ENCODE results near the gene KCNJ6. TPM values are rescaled to one million over a fixed set of nuclear protein-coding genes. Genes with fewer than 3 reads are reported as not detected.

KCNJ6 gene
- total RNA-seq, 6 experiments from 2014 or later: not detected

DNA sequence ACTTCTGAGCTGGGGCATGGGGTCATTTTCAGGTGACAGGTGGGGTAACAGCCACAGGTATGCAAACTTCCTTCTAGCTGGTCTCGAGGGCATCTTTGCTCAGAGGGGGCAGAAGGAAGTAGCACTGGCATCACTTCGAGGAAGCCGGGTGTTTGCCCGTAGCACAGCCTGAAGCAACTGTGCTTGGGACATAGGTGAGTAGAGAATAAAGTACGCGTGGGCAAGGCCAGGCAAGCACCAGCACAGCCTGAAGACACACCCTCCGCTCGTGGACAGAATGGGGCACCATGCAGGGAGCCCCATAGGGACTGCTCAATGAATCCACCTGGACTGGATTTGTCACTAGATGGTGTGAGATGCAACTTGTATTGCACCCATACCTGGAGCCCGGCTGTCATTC lies 167.1 kb downstream of the KCNJ6 start:
- DNase-seq: no peak
- H3K27me3 Mint-ChIP-seq (ENCODE audit: insufficient read depth): peaks cover 12% of the 10 kb centered on the region
- H3K36me3 Mint-ChIP-seq (ENCODE audit: low read depth): no peaks in the 10 kb centered on the region
- no peak overlapping the region for H3K4me3 Mint-ChIP-seq
- H3K9me3 Mint-ChIP-seq: no peaks in the 10 kb centered on the region; the same call in 1 of the 2 replicates
- H3K27ac Mint-ChIP-seq: no peak overlapping the region
- no peak for TF ChIP-seq CTCF (IDR thresholded peaks at IDR 0.05)
- H3K4me1 Mint-ChIP-seq (ENCODE audit: low read depth): no peaks in the 10 kb centered on the region

DNA sequence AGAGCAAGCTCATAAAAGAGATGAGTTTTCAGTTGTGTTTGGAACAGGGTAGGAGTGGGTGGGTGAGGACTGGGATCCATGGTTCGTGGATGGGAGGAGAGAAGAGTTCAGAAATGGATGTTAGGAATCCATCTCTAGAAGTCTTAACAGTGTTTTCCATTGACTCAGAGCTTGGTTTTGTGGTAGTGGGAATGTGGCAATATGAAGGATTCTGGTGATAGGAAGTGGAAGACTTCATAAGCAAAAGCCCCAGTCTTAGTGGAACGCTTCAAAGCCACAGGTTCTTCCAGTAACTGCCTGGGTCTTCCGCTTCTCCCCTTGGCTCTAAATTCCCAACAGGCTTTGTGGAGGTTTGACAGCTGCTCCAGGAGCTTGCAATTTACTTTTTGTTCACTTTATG lies 167.9 kb downstream of the KCNJ6 start:
- Mint-ChIP-seq H3K27ac (no peak overlapping the region), H3K27me3 (ENCODE audit: insufficient read depth) (peaks cover 12% of the 10 kb centered on the region), H3K4me1 (ENCODE audit: low read depth) (no peaks in the 10 kb centered on the region), H3K36me3 (ENCODE audit: low read depth) (no peaks in the 10 kb centered on the region), H3K9me3 (no peaks in the 10 kb centered on the region; the same call in 1 of the 2 replicates), H3K4me3 (no peak overlapping the region)
- no peak for TF ChIP-seq CTCF (IDR thresholded peaks at IDR 0.05)
- DNase-seq: no peak

- Mint-ChIP-seq H3K36me3 (ENCODE audit: low read depth) (no peaks in the 10 kb centered on the region), H3K4me3 (no peak overlapping the region), H3K4me1 (ENCODE audit: low read depth) (peaks cover 10% of the 10 kb centered on the region), H3K27me3 (ENCODE audit: insufficient read depth) (peaks cover 5% of the 10 kb centered on the region; the same call in 1 of the 2 replicates), H3K9me3 (no peaks in the 10 kb centered on the region; the same call in 1 of the 2 replicates), H3K27ac (no peak overlapping the region)
- no peak; the same call in 1 of the 2 replicates for TF ChIP-seq CTCF (IDR thresholded peaks at IDR 0.05)
- no peak for DNase-seq
These were observed 169.4 kb downstream of the KCNJ6 start for GRCh38 chr21:37746849-37747248.

- no peak for TF ChIP-seq CTCF (IDR thresholded peaks at IDR 0.05)
- peaks cover 10% of the 10 kb centered on the region for H3K4me1 Mint-ChIP-seq (ENCODE audit: low read depth)
- DNase-seq: no peak
- no peak overlapping the region for H3K27ac Mint-ChIP-seq
- H3K27me3 Mint-ChIP-seq (ENCODE audit: insufficient read depth): peaks cover 12% of the 10 kb centered on the region; the same call in 1 of the 2 replicates
- H3K36me3 Mint-ChIP-seq (ENCODE audit: low read depth): no peaks in the 10 kb centered on the region
- H3K4me3 Mint-ChIP-seq: no peak overlapping the region
- no peaks in the 10 kb centered on the region; the same call in 1 of the 2 replicates for H3K9me3 Mint-ChIP-seq
These were observed 171.7 kb downstream of the KCNJ6 start for GRCh38 chr21:37744551-37744950.

- Mint-ChIP-seq H3K4me1 (ENCODE audit: low read depth) (peaks cover 10% of the 10 kb centered on the region), H3K36me3 (ENCODE audit: low read depth) (no peaks in the 10 kb centered on the region), H3K9me3 (no peaks in the 10 kb centered on the region; the same call in 1 of the 2 replicates), H3K27ac (no peak overlapping the region), H3K4me3 (no peak overlapping the region), H3K27me3 (ENCODE audit: insufficient read depth) (peaks cover 12% of the 10 kb centered on the region; the same call in 1 of the 2 replicates)
- peak; percentile 38 for DNase-seq
- TF ChIP-seq CTCF (IDR thresholded peaks at IDR 0.05): no peak
These were observed 173.7 kb downstream of the KCNJ6 start for GRCh38 chr21:37742532-37742931.

GRCh38 chr21:37742115-37742514 lies 174.1 kb downstream of the KCNJ6 start:
- Mint-ChIP-seq H3K4me1 (ENCODE audit: low read depth) (peaks cover 10% of the 10 kb centered on the region), H3K27me3 (ENCODE audit: insufficient read depth) (peaks cover 12% of the 10 kb centered on the region; the same call in 1 of the 2 replicates), H3K4me3 (no peak overlapping the region), H3K27ac (no peak overlapping the region), H3K36me3 (ENCODE audit: low read depth) (no peaks in the 10 kb centered on the region), H3K9me3 (no peaks in the 10 kb centered on the region; the same call in 1 of the 2 replicates)
- no peak for DNase-seq
- no peak for TF ChIP-seq CTCF (IDR thresholded peaks at IDR 0.05)
